CD4-positive, alpha-beta T cell treated with Interleukin-4 for 4 hours (primary cell): ENCODE measurements around the gene FSD1.
"Not testable (repeated sequence)": the region's sequence is repeated elsewhere in the genome, so short reads cannot be mapped to it uniquely, and the experiment has no call there.

Experiments
- DNase-seq: peaks from one replicate; pipeline ENCODE4 v3.0.0-alpha.2; 2020

FSD1 gene

DNA sequence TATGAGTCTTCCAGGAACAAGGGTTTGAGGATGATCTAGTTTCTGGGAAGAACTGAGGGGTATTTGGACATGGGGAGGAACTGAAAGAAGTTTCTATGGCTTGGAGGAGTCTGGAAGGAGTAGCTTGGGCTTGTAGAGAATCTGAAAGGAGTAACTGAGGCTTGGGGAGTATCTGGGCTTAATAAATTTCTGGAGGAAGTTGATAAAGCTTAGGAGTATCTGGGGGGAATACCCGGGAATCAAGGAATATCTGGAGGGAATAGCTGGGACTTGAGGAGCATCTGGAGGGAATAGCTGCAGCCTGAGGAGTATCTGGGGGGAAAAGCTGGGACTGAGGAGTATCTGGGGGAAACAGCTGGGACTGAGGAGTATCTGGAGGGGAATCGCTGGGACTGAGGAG, 16.0 kb downstream of the FSD1 start:
- no peak for DNase-seq

DNA sequence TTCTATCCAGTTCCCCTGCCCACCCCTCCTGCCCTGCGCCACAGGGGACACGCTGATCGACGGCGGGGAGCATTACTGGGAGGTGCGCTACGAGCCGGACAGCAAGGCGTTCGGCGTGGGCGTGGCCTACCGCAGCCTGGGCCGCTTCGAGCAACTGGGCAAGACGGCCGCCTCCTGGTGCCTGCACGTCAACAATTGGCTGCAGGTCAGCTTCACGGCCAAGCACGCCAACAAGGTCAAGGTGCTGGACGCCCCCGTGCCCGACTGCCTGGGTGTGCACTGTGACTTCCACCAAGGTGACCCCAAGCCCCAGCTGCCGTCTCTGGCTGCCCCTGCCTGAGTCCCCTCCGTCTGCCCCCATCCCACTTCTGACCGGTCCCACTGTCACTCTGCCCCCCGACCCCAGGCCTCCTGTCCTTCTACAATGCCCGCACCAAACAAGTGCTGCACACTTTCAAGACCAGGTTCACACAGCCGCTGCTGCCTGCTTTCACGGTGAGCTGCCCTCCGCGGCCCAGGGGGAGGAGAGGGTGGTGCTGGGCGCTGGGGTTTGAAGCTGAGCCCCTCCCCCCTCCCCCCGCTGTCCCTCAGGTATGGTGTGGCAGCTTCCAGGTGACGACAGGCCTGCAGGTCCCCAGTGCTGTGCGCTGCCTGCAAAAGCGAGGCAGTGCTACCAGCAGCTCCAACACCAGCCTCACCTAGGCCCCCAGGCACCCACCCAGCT, 18.7 kb downstream of the FSD1 start:
- DNase-seq = no peak

DNA sequence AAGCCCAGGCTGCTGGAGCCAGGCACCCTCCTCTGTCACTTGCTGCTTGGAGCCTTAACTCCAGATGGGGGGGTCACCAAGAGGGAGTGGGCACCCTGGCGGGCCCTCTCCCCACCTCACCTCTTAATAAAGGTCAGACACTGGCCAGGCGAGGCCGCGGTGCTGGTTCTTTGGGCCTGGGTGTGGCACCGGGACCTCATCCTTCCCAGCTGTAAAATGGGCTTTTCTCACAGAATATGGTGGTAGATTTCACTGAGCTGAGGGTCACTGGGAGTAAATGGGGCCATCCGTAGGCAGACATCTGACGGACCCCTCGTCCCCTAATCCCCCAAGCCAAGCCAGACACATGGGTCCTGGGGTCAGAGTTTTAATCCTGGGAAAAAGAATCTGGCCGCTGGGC, 19.3 kb downstream of the FSD1 start:
- no peak for DNase-seq

DNA sequence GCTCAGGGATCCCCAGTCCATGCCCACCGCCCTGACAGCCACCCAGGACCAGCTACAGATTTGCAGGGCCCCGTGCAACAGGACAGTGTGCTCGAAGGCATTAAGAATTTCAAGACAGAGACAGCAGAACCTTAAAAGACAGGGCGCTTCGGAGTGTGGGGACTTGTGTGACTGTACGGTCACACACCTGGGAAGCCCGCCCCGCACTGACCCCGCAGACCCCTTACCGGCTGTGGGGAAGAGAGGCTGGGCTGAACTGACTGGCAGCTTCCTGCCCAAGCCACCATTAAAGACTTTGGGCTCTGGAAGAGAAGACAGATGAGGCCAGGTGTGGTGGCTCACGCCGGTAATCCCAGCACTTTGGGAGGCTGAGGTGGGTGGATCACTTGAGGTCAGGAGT, 19.8 kb downstream of the FSD1 start:
- no peak for DNase-seq

DNA sequence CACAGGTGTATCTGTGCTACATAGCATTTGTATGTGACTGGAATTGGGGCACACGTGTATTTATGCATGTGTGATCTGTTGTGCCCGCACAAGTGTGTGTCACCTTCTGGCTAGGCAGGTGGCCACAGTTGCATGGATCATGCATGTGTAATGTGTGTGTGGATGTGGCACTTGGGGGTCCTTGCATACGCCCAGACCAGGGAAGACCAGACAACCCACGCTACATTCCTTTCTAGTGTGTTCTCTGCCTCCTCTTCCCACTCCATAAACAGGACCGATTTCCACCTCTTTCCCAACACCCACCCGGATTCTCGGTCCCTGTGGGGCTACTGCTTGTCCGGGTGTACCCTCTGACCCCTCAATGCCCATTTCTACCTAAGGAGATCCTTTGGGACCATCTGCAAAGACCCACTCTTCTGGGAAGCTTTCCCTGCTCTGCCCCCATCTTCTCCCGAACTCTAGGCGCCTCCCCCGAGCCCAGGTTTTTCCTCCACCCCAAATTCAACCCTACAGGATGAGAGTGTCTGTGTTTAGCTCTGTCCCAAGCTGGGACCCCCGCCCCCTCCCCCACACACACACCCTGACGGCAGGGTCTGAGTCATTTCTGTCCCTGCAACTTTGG, 21.9 kb downstream of the FSD1 start:
- no peak for DNase-seq

DNA sequence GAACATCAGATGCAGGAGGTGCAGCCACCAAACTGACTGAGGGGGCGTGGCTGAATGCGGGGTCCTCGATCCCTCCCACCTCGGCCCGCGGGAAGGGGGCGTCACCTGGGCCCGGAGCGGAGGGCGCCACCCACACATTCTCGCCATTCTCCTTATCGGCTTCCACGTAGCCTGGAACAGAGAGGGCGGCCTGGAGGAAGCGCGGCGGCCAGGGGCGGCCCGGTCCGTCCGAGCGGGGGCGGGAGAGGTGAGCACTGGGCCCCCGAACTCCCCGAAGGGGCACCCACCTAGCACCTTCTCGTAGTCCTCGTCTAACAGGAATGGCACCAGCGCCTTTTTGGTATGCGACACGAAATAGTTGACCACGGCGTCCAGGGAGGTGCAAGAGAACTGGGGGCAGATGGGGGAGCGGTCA, 22.4 kb downstream of the FSD1 start:
- DNase-seq = no peak

DNA sequence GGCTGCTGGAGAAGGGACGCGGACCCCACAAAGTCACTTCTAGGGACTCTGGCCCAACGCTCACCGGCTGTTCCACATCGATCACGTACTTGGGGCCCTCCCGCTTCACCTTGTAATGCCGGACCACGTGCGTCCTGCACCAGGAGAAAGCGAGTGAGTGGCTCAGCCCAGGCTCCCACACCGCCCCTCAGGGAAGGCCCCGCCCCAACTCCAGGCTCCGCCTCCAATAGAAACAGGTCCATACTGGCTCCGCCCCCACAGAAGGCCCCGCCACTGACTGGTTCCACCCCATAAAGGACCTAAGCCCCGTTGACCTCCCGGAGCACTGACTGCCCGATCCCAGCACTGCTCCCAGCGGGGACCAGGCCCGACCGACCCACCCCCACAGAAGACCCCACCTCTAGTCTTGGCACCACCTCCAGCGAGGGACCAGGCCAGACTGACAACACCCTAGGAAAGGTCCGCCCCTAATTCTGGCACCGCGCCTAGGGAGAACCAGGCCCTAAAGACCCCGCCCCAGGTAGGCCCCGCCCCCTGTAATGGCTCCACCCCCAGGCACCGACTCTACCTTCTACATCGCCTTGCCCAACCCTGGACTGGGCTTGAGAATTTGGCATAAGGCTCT, 23.0 kb downstream of the FSD1 start:
- DNase-seq = peak; percentile 55

DNA sequence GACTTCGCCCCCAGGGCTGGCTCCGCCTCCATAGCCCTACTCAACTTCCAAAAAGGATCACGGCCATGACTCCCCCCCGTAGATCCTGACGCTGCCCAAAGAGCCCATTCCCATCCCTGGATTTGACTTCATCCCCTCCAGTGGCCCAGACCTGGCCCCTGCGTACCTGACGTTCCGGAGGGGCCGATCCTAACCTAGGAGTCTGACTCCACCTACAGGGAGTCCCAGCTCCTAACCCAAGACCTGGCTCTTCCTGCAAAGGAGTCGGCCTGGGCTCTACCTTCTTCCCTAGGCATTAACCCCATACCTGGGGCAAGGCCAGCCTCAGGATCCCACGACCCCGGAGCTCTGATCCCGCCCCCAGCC, 23.5 kb downstream of the FSD1 start:
- DNase-seq = no peak

DNA sequence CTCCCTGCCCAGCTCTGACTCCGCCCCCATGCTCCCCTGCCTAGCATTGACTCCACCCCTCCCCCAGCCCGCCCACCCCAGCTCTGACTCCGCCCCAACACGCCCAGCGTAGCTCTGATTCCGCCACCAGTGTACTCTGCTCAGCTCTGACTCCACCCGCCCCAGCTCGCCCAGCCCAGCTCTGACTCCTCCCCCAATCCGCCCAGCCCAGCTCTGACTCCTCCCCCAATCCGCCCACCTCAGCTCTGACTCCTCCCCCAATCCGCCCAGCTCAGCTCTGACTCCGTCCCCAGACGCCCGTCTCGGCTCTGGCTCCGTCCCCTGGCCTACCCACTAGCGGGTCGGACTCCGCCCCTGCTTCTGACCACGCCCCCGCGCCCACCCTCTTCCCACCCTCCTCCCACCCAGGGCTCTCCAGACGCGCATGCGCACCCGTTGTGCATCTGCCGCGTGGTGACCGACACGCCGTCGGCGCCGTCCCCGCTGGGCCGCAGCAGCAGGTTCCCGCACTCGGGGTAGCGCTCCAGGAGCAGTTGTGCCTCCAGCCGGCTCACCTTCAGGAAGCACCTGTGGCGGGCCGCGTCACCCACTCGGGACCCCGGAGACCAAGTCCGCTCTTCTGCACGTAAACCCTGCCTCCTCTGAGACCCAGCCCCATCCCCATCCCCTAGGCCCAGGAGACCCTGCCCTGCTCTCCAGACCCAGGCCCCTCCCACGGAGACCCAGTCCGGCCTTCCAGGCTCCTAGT, 24.0 kb downstream of the FSD1 start:
- peak; percentile 95 for DNase-seq

DNA sequence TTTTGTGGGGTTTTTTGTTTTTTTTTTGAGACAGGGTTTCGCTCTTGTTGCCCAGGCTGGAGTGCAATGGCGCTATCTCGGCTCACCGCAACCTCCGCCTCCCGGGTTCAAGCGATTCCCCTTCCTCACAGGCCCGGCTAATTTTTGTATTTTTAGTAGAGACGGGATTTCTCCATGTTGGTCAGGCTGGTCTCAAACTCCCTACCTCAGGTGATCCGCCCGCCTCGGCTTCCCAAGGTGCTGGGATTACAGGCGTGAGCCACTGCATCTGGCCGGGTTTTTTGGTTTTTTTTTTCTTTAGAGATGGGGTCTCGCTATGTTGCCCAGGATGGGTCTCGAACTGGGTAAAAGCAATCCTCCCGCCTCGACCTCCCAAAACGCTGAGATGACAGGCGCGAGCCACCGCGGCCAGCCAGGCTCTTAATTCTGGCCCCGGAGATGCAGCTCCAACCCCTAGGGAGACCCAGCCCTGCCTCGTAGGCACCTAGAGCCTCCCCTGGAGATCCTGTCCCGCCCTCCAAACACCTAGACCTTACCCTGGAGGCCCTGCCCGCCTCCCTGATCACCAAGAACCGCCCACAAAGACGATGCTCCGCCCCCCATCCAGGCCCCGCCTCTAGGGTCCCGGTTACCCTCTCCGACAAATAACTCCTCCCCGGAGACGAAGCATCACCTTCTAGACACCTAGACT, 24.7 kb downstream of the FSD1 start:
- not testable (repeated sequence) for DNase-seq

DNA sequence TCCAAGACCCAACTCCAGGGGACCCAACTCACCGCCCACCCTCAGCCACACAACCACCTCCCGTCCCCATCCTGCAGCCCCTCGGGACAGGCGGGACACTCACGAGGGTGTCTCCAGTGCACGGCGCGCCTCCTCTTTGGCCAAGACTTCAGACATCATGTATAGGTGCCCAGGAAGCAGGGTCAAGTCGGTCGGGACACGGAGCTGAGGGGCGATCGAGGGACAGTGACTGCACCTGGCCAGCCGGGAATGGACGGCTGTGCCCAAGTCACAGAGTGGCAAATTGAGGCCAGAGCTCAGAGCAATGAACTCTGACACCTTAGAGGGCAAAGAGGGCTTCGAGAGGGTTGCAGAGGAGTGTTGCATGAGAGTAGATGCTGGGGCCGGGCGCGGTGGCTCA, 25.5 kb downstream of the FSD1 start:
- DNase-seq = no peak

DNA sequence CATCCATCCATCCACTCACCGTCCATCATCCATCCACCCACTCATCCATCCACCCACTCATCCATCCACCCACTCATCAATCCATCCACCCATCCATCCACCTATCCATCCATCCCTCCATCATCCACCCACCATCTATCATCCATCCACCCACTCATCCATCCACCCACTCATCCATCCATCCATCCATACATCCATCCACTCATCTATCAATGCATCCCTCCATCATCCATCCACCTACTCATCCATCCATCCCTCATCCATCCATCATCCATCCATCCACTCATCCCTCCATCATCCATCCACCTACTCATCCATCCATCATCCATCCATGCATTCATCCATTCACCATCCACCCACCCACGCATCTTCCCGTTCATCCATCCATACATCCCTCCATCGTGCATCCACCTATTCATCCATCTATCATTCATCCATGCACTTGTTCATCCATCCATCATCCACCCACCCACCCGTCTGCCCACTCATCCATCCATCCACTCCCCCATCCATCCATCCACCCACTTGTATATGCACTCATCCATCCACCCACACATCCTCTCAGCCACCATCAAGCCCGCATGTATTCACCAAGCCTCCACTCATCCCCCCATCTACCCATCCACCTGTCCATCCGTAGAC, 30.7 kb downstream of the FSD1 start:
- DNase-seq = no peak

DNA sequence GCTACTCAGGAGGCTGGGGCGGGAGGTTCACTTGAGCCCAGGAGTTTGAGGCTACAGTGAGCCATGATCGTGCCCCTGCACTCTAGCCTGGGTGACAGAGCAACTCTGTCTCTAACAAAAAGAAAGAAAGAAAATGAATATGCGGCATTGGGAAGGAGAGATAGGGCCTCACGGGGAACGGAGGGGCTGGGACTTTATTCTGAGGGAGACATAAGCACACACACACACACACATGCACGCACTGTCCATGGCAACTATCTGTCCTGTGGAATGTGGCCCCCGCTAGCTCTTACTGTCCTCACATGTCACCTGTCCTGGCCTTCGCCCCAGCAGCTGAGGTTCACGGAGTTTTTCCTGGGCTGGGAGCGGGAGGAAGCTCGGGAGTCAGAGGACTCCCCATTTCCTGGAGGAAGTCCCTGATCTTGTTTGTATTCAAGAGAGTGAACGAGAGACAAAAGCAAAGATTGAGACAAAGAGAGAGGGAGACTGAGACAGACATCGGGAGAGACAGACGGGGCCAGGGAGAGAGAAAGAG, 33.6 kb downstream of the FSD1 start:
- no peak for DNase-seq

DNA sequence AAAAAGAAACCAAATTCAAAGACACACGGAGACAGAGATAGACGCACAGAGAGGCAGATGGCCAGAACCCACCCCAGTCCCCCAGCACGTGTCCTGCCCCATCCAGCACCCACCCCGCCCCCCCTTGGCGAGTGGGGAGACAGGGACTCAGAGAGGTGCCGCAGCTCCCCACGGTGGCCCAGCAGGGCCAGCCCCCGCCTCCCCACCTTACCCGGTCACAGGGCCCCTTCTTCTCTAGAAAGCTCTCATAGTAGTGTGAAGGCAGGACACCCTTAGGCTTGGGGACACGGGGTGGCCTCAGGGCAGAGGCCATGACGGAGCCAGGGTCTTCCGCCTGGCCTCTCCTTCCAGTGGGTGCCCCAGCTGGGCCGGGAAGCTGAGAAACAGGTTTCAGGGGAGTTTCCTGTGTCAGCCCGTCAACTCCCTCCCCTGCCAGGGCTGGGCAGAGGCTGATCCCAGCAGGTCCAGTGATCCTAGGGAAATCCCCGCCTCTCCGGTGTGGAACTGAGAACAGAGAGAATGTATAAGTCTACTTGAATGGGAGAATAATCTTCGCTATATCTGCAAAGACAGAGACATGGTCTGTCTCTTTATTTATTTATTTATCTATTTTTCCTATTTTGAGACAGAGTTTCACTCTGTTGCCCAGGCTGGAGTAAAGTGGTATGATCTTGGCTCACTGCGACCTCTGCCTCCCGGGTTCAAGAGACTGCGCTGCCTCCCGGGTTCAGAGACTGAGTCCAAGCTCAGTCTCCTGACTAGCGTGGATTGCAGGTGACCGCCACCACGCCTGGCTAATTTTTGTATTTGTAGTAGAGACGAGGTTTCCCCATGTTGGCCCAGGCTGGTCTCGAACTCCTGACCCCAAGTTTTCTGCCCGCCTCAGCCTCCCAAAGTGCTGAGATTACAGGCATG, 34.3 kb downstream of the FSD1 start, which contains the start of gene STAP2:
Gene STAP2, minus strand, starts transcription at position 387 of the 915 bp plus-strand sequence. Its CDS starts 74 bp downstream, at position 313.
- DNase-seq = peak; percentile 10

DNA sequence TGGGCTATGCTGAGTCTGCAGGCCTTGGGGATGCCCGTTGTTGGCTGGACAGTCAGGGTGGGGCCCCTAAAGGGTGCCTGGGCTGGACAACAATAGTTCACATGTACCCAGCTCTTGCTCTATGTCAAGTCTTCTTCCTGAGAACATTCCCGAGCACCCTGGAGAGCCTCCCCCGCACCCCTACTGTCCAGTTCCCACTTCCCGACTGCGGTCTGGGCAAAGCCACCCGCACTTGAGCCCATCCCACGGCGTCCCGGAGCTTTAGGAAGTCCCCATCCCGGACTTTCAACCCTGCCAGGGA, 37.9 kb downstream of the FSD1 start:
- DNase-seq = no peak

DNA sequence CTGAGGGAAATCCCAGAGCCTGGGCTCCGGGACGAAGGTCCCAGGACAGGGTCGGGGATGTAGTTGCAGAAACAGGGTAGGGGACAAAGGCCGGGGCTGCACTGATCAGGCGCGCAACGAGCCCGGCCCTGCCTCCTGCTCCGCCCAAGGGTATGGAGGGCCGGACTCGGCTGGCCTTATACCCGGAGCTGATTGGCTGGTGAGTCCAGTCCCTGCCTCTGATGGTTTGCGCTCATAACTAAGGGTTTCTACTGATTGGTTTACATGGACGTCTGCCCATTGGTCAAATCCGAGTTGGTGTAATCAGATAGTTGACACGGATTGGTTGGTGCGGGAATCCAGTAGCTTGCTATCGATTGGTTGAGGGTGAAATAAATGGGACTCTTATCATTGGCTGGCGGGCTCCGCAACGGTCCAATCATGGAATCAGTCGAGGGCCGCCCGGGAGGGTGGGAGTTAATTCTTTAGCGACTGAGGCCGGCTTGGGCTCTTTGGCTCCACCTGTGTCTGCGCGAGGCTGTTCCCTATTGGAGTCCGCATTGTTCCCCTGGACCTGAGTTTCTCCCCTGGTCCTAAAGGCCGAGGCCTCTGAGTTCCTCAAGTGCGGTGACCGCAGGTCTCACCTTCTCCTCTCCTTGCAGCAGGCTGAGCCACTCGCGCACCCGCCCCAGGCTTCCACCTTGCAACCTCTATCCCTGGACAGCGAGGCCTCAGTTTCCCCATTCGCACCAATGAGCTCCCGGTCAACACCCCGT, 38.4 kb downstream of the FSD1 start:
- DNase-seq = peak; percentile 99

DNA sequence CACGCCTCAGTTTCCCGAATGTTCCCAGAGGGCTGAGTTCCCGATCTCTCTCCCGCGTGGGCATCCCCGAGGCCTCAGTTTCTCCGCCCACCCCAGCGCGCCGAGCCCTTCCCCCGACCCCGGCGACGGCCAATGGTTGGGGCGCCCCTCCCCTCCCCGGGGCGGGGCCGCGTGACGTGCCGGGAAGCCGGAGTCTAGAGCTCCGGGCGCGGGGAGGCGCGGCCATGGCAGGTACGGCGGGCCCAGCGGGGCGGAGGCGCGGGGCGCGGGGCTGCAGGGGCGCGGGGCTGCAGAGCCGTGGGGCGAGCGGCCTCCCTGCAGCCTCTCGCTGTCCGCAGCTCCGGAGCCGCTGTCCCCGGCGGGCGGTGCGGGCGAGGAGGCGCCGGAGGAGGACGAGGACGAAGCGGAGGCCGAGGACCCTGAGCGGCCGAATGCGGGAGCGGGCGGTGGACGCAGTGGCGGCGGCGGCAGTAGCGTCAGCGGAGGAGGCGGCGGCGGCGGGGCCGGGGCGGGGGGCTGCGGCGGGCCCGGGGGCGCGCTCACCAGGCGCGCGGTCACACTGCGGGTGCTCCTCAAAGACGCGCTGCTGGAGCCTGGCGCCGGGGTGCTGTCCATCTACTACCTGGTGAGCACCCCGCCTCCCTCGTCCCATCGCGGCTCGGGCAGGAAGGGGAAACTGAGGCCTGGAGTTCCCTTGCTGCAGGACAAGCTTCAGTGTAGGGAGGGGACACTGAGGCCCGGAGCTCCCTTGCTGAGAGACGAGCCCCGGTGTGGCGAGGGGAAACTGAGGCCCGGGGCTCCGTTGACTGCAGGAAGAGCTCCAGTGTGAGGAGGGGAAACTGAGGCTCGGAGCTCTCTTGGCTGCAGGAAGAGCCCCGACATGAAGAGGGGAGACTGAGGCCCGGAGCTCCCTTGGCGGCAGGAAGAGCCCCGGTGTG, 39.2 kb downstream of the FSD1 start, which contains the start of gene MPND:
Gene MPND, plus strand, starts transcription at position 193 of the 938 bp plus-strand sequence. Its CDS starts 32 bp downstream, at position 225.
- DNase-seq = peak; percentile 81

DNA sequence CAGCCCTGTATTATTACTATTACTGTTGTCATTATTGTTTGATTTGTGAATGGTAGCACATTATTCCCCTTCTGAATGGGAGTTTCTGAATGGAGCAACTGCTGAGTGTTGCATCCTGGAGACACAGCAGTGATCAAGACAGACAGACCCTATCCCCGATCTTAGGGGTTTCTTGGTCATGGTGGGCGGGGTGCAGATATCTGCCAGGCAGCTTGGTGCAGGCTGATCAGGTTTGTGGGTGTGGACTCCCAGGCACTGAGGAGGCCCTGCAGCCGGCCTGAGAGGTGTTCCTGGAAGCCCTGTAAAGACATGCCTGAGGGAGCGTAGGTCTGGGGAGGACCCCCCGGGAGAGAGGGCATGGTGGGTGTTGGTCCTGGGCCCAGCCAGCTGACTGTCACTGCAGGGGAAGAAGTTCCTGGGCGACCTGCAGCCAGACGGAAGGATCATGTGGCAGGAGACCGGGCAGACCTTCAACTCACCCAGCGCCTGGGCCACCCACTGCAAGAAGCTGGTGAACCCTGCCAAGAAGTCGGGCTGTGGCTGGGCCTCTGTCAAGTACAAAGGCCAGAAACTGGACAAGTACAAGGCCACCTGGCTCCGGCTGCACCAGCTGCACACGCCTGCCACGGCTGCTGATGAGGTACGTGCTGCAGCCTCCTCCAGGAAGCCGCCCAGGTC, 41.1 kb downstream of the FSD1 start:
- no peak for DNase-seq

DNA sequence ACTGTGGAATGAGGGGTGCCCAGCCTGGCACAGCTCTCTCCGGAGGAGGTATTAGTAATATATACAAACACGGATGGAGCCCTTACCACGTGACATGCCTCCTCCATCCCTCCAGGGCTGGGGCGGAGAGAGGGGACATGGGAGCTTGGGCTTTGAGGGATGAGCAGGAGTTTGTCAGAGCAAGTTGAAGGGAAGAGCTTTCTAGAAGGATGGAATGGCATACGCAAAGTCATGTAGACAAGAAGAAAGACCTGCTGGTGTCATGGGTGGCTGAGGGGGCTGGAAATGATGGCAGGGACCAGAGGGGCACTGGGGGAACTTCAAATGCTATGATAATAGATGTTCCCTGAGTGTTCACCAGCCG, 41.6 kb downstream of the FSD1 start:
- no peak for DNase-seq
